H1 (cell line): ENCODE measurements around the gene BACE1. TPM values are rescaled to one million over a fixed set of nuclear protein-coding genes. Genes with fewer than 3 reads are reported as not detected.

Experiments used
- JUN ChIP-seq: IDR thresholded peaks from 2 replicates; pipeline ENCODE4 v1.6.1; 2011; ENCODE audit warnings: low read depth, mild to moderate bottlenecking, improper control_type of control experiment, low read length
- RAD21 ChIP-seq, 2 experiments: IDR thresholded peaks in 1 of 2; conservative IDR thresholded peaks in 1 of 2; 2 replicates each; pipeline ENCODE4 v1.6.1; 2011; ENCODE audit warnings: low read depth in 2 of 2, low read length in 2 of 2, improper control_type of control experiment in 1 of 2, inconsistent platforms in 1 of 2, mild to moderate bottlenecking in 1 of 2, moderate library complexity in 1 of 2
- SP4 ChIP-seq: IDR thresholded peaks from 2 replicates; pipeline ENCODE4 v1.6.1; 2012; ENCODE audit warnings: low read length, inconsistent platforms
- polyA plus RNA-seq, 7 experiments: library from polyadenylated mRNA; depleted of rRNA in 3 of 7; stranded (reverse) in 5 of 7; unstranded in 2 of 7; fragments of >200 nt in 5 of 7; fragments of 200-250 nt in 2 of 7; gene quantifications; 1 replicate in 5 of 7; 2 replicates in 1 of 7; 4 replicates in 1 of 7; pipeline versions ENCODE4 v1.2.1 to v1.2.3, GENCODE V29; 2011 to 2013; ENCODE audit warnings: missing spikeins in 2 of 7, mixed read lengths in 2 of 7
- total RNA-seq: library from RNA; stranded (reverse); fragmentation: NEBNext Ultra II Directional; extraction: Animal tissue kit (Norgen Biotek cat#: 25700); gene quantifications from 2 replicates; pipeline ENCODE4 v1.2.1, GENCODE V29; 2021
- TF ChIP-seq, protein P1 (sequence below): IDR thresholded peaks from 2 replicates; pipeline ENCODE4 v1.6.1; 2011; ENCODE audit warnings: low read depth, mild to moderate bottlenecking, low read length; ENCODE audit not compliant: insufficient read depth

BACE1 gene
- total and polyA plus RNA-seq, 2 of the 8 experiments (the other 6 are each of a cell fraction or from before 2014, with no cell fraction given), result 7.7 to 7.9 TPM

- TF ChIP-seq, protein P1, sequence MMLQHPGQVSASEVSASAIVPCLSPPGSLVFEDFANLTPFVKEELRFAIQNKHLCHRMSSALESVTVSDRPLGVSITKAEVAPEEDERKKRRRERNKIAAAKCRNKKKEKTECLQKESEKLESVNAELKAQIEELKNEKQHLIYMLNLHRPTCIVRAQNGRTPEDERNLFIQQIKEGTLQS, result no peak
- no peak for TF ChIP-seq JUN
- TF ChIP-seq RAD21 (IDR thresholded peaks at IDR 0.05 in 1 of 2, conservative IDR thresholded peaks at IDR 0.05 in 1 of 2; ENCODE audit: low read depth in 2 of 2, low read length in 2 of 2), result no peak
- no peak for TF ChIP-seq SP4
Observed at GRCh38 chr11:117319214-117319840, 3.3 kb upstream of the BACE1 start (continued).
